COLO829 (cell line): ENCODE data around the gene CCNB3.
"Not testable (repeated sequence)": the region's sequence is repeated elsewhere in the genome, so short reads cannot be mapped to it uniquely, and the experiment has no call there.

Source experiments
- DNase-seq: peaks from one replicate; pipeline ENCODE4 v3.0.0; 2012; ENCODE audit warnings: low spot score

The CCNB3 gene, protein sequence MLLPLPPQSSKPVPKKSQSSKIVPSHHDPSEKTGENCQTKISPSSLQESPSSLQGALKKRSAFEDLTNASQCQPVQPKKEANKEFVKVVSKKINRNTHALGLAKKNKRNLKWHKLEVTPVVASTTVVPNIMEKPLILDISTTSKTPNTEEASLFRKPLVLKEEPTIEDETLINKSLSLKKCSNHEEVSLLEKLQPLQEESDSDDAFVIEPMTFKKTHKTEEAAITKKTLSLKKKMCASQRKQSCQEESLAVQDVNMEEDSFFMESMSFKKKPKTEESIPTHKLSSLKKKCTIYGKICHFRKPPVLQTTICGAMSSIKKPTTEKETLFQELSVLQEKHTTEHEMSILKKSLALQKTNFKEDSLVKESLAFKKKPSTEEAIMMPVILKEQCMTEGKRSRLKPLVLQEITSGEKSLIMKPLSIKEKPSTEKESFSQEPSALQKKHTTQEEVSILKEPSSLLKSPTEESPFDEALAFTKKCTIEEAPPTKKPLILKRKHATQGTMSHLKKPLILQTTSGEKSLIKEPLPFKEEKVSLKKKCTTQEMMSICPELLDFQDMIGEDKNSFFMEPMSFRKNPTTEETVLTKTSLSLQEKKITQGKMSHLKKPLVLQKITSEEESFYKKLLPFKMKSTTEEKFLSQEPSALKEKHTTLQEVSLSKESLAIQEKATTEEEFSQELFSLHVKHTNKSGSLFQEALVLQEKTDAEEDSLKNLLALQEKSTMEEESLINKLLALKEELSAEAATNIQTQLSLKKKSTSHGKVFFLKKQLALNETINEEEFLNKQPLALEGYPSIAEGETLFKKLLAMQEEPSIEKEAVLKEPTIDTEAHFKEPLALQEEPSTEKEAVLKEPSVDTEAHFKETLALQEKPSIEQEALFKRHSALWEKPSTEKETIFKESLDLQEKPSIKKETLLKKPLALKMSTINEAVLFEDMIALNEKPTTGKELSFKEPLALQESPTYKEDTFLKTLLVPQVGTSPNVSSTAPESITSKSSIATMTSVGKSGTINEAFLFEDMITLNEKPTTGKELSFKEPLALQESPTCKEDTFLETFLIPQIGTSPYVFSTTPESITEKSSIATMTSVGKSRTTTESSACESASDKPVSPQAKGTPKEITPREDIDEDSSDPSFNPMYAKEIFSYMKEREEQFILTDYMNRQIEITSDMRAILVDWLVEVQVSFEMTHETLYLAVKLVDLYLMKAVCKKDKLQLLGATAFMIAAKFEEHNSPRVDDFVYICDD (N-terminal part only)

DNA sequence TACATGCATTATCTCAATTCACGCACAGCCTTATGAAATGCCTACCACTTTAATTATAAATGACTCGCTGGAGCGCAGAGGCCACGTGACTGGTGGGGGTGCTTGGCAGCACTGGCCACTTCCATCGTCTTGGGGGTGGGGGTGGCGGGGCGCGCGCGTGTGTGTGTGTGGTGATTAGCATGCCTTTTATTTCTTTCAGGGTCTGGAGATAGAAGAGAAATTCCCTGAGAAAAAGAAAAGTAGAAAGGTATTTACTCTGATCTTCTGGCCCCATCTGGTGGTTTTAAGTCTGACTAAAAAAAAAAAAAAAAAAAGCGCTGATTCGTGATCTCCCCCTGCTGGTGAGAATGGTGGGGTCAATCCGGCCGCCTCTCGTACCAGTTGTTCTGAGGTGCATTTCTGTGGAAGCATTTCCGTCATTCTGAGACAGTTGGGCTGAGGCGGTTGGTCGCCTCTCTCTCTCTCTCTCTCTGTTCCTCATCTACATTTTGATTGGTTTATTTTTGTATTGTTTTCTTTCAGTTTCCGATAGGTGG lies at the start of gene CCNB3:
Gene CCNB3 (plus strand): TSS at position 402 of the 536 bp plus-strand sequence. CDS start 80,399 bp downstream, outside the sequence.
- peak; percentile 48 for DNase-seq

DNA sequence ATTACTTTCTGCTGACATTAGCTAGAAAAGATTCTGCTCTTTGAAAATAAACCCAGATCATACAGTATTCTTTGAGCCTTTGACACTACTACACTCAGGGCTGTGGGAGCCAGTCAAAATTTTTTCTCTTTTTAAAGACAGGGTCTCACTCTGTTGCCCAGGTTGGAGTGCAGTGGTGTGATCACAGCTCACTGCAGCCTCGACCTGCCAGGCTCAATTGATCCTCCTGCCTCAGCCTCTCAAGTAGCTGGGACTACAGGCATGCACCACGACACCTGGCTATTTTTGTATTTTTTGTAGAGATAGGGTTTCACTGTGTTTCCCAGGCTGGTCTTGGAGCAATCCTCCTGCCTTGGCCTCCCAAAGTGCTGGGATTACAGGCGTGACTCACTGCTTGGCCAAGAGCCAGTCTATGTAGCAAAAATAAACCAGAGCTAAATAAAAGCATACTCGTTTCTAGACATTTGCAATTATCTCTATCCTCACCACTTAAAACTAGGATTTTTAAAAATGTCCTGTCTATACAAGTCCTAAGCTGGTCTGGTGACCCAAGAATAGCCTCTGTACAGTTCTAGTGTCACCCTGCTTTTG lies 46.9 kb upstream of the CCNB3 start:
- DNase-seq, result no peak

DNA sequence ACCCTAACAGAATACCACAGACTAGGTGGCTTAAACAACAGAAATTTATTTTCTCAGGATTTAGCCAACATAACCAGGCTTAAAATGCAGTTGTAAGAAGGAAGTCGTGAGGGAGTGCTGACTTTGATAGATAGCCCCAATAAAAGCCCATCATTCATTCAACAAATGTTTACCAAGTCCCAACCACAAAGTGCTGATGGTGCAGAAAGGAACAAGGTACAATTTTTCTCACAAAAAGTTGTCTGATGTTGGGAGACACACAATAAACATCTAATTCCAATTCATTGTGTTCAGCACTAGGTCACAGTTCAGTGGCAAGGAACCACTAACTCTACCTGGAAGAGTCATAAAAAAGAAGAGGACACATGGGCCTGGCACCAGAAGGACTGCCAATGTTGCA lies 46.0 kb upstream of the CCNB3 start:
- DNase-seq, result no peak

DNA sequence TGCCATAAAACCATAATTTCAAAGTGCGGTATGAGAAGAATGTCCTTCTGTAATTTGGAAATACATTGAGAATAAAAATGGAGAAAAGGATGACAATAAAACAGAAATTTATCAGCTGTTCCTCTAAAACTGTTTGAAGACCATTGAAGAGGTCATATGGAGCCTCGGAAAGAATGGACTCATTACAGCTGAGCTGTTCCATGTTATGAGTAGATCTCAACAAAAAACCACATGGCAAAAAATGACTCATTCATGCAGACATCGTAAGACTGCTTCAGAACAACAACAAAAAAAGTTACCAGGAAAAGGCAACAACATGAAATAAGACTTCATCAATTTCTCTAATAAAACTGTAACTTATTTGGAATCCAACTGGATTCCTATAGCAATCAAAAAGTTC lies 43.4 kb upstream of the CCNB3 start:
- DNase-seq, result peak; percentile 8

DNA sequence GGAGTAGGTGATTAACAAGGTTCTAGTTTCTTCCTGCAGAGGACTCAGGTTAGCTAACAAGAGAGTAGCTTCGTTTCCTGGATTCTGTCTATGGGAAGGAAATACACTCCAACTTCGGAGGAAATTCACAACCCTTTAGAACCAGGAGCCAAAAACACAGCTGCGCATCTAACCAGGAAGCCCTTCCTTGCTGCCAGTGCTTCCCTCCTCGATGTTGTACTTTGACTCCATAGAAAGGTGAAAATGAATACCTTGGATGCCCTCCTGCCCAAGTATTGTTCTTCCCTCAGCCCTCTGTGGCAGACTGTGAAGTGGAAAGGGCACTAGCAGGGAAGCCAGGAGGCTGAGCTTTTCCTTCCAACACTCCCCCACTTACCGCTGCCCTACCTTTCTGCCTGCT lies 38.8 kb upstream of the CCNB3 start:
- DNase-seq, result no peak

DNA sequence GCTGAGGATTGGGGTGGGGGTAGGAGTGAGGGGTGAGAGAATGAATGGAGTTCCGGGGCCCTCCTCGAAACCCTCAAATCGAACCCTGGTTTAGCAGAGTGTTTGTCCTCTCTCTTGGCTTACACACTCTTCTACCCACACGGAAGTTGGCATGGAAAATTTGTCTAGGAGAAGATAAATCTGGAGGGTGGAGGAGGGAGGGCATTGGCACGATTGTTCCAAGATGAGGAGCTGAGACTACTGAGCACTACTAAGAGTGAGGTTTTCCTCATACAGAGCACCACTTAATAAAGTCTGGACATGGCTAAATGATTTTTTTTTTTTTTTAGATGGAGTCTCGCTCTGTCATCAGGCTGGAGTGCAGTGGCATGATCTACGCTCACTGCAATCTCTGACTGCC lies 37.2 kb upstream of the CCNB3 start:
- DNase-seq, result no peak

DNA sequence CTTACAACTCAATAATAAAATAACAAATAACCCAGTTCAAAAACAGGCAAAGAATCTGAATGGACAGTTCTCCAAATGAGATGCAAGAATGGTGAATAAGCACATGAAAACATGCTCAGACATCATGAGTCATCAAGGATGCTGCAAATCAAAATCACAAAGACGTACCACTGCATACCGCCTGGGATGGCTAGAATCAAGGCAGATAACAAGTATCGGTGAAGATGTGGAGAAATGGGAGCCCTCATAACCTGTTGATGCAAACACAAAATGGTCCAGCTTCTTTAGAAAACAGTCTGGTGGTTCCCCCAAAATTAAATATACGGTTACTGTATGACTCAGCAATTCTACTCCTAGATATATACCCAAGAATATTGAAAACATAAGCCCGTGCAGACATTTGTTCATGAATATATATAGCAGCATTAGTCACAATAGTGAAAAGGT lies 36.3 kb upstream of the CCNB3 start:
- peak; percentile 54 for DNase-seq

DNA sequence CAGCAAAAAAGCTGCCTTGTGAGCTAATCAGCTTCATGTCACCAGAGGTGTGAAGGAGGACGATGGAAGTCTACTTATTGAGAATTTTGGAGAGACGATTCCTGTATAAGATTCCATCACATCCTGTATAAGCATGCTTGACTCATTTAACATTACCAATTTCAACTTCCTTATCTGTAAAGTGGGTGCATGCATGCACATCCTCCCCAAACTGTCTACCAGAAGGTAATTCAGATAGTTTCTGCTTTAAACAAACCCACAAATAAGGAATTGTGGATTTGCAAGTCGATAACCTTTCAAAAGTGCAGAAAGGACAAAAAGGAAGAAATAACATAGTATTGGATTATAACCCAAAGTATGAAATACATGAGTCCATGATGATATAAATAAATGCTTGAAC lies 34.8 kb upstream of the CCNB3 start:
- no peak for DNase-seq

DNA sequence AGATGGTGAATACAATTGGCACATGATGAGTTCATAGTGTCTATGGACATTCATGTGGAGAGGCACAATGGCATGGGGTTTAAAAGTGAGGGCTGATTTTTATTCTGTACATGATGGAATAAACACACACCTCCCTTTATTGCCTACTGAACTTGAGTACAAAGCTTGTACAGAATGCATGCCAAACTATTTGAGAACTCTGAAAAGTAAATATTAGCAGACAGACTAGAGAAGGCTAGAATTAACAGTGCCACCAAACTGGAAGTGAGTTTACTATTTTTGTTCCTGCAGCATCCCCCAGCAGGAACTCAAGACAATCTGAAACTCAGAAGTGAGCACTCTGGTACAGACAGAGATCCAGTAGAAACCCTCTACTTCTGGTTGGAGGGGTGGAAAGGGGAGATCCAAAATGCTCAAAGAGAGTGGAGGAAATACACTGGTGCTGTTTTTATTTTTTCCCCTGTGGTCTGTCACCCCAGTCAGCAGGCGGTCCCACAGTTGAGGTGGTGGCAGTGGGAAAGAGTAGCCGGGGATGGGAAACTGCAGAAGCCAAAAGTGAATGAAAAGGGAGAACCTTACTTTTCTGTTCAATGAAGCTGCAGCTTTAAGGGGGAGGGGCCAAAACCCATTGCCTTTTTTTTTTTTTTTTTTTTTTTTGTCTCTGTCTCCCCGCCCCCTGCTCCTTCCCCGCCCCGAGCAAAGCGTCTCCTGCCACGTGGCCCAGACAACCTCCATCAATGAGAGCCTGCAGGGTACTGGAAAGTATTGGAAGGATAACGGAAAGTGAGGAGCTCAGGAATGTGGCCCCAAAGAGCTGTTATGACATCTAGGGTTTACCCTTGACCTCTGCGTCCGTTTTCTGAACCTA lies 24.3 kb upstream of the CCNB3 start:
- peak; percentile 1 for DNase-seq

DNA sequence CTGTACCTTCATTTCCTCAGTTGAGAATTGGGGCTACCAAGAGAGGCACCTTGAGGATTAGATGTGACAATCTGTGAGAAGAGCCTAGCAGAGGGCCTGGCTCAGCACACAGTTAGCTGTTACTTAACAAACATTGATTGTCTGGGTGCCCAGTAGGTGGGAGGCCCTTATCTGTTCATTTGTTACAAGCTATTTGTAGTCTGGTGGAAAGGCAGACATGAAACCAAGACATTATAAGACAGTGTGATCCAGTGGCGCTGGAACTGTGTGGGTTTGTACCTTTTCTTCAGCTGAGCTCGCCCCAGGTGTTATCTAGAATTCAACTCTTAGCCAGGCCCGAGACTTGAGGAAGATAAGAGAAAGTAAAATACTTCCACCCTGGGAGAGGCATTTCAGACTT lies 20.7 kb upstream of the CCNB3 start:
- no peak for DNase-seq

DNA sequence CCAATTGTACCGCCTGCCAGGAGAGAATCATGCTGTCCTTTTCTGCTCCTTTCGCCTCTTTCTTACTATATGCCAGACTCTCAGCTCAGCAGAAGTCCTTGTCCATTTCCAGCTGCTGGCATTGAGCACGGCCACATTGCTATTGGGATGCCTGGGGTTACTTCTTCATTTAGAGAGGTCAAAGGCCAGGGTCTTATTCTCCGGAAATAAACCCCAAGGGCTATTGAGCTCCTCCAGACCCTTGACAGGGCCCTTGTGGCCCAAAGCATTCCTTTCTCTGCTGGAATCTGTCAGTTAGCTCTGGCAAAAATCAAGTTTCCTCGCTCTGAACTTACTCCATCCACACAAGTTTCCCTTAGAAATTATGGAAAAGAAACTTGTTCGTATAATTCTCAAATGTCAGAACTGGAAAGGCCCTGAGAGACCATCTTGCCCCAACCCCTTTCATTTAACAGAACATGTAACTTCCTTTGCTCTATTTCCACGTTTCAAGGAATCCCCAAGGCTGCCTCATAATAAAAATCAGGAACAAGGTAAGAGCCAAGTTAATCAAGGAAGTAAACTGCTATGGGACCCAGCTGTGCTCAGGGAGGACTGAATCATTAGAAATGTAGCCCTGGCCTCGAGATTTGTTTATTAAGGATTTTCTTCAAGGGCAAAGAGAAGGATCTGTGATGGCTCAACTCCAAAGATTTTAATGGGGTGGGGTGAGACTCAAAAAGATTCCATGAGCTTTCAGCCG lies 15.5 kb upstream of the CCNB3 start:
- no peak for DNase-seq

DNA sequence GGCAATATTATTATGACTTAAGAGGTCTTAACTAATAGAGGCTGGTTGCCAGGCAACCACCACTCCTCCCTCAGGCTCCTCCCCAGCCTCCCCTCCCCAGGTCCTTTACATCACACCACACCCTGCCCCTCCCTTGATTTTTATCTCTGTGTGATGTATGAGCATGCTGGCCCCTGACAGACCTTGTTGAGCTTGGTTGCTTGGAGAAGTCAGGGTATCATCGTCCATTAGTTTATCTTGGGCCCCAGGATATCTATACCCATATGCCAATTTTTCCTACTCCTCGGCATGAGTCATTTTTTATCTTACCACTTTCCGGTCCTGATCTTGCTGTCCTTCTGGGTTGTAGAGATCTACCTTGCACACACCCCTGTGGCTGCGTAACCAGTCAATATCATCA lies 6.2 kb upstream of the CCNB3 start:
- no peak for DNase-seq

DNA sequence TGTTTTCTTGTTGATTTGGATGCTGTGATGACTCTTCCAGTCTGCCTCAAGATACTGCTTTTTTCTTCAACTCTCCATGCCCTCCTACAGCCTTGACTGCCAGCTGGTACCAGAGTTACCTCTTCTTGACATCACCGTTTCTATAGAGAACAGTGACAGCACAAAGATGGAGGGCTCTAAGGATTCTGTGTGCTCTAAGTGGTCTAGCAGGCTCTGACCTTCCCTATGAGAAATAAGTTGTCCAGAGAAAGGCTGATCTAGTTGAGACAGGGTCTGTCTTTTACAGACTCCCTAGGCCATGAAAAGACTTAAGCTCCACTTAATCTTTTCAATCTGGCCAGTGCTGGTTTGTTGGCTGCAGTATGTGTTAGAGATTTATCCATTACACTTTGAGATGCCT lies 3.7 kb upstream of the CCNB3 start, which contains the start of gene AKAP4:
Gene AKAP4 (minus strand): TSS at position 101 of the 400 bp plus-strand sequence. CDS start 118 bp downstream, outside the sequence.
- no peak for DNase-seq

DNA sequence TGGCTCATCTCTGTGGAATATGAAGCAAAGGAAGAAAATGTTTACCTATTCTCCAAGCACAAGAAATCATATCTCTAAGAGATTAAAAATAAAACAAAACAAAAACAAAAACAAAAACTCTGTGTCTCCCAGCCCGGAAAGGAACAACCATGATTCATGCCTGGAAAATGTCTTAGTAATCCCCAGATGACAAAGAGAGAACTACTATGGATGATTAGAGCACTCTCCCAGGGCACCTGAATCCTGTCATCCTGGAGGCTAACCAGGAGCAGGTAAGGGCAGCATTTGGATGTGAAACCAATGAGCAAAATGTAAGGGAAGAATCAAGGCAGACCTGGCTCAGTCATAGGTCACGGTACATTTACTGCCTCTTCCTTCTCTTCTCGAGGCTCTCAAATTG lies 2.0 kb upstream of the CCNB3 start:
- DNase-seq, result no peak

DNA sequence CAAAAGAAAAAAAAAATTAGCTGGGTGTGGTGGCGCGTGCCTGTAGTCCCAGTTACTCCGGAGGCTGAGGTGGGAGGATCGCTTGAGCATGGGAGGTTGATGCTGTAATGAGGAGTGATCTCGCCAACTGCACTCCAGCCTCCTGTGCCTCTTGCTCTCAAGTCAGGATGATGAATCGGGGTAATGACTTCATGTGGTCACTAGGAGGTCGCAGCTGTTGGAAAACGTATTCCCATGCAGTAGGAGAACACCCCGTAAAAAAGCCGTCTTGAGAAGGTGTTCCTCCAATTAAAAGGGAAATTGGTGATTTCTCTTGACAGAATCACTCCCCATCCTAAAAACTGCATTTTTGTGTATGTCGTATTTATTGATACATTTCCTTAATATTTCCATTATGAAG lies 2.2 kb downstream of the CCNB3 start:
- no peak for DNase-seq

DNA sequence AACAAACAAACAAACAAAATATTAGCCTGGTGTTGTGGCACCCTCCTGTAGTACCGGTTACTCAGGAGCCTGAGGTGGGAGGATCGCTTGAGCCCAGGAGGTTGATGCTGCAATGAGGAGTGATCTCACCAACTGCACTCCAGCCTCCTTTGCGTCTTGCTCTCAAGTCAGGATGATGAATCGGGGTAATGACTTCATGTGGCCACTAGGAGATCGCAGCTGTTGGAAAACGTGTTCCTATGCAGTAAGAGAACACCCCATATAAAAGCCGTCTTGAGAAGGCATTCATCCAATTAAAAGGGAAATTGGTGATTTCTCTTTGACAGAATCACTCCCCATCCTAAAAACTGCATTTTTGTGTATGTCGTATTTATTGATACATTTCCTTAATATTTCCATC lies 6.9 kb downstream of the CCNB3 start:
- DNase-seq, result peak; percentile 6

DNA sequence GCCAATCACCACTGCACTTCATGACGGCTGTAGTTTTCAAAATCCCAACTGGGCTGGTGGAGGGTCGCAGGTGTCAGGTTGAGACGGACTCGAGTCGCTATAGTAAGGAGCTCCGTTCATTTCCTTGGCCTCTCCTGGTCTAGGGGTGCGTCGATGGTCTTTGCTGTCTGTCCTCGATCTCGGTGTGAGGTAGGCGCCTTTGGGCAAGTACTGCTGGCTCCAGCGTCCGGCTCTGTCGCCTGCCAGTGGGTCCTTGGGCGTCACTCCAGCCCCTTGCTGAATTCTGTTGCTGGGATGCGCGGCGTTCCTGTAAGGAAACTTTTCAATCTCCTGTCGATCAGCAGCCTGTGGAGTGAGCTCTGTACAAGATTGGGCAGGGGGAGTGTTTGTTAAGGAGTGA lies 76.7 kb downstream of the CCNB3 start:
- DNase-seq, result no peak

DNA sequence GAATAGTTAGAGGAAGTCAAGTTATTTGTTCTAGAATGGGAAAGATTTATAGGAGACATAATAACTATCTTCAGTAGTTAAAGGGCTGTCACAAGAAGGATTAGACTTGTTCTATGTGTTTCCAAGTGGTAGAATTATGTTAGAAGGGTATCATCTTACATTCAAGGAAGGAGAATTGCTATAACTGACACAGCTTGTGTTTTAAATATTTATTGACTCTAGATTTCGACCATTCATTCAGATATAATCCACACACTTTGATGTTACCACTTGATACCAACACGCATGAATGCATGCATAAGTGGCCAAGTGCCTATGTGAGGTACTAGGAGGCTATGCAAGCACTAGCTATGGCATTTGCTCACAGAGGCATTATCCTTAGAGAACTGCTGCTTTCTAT lies 122.7 kb downstream of the CCNB3 start:
- no peak for DNase-seq

DNA sequence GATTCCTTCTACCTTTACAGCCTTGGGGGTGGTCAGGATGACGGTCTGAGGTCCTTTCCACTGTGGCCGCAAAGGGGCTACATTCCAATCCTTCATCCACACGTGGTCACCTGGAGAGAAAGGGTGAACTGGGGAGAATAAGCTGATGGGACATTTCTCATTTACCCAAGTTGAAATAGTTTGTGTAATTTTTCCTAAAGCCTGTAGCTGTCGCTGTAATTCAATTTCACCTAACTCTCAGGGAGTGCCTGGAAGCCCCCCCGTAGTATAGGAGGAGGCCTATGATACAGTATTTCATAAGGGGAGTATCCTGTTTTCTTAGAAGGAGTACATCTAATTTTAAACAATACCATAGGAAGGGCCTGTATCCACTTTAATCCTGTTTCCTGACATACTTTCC lies 128.1 kb downstream of the CCNB3 start:
- DNase-seq, result not testable (repeated sequence)

DNA sequence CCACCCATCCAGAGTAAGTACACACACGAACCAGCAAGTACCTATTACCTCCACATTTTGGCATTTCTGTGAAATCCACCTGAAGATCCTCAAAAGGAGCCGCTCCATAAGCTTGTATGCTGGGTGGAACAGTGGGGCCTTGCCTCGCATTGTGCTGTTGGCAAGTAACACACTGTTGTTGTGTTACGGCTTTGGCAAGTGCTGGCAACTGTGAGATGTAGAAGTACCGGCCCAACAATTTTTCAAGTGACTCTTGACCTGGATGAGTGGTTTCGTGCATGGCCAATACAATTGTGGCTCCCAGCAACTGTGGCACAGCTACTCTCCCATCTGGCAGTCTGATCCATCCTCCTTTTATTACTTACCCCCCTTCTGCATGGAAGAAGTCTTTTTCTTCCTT lies 128.7 kb downstream of the CCNB3 start:
- no peak for DNase-seq
